ENCODE data around the gene IFIT2.

DNA sequence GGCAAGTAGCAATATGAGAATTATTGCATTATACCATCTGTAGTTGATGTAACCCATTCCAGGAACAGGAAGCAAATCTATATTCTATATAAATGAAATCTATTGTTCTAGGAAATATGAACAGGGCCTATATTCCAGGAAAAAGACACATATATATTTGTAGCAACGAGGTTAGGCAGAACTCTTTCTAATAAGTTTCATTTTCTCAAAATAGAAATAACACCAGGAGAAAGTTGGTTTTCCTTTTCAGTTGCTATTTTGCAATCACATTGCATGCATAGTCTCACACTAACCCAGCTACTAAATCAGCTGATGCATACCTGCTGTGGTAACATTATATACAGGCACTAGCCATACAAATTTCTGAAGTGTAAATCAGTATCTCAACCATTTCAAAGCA lies 6.2 kb upstream of the IFIT2 start:
- TF ChIP-seq CTCF (conservative IDR thresholded peaks at IDR 0.05) (no peak), ZFX (IDR thresholded peaks at IDR 0.05) (no peak)

All from C4-2B (cell line).